Inferior parietal cortex (tissue), 1 donor: ENCODE measurements around the gene OTOF.
A peak's percentile ranks its signal among the peaks of the same experiment; 100 is the strongest.

Experiments
- DNase-seq: peaks from one replicate; pipeline ENCODE4 v3.0.0-alpha.2; 2016; ENCODE audit errors: extremely low spot score

The OTOF gene

DNA sequence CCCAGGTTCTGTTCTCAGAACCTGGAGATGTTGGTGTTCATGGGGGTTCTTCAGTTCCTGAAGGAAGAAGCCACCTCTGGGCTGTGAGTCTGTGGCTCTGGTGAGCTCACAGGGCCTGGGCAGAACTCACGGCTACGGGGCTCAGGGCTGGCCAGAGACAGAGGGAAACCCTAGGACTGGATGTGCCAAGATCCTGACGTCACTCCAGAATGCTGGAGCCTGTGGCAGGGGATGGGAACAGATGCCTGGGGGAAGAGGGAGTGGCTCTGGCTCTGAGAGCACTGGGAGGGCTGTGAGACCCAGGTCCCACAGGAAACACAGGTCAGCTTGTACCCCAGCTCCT is at the start of gene OTOF:
TSS of gene OTOF (minus strand) at position 214 of the 343 bp plus-strand sequence.
- DNase-seq, result no peak

- no peak for DNase-seq
These were observed 48.7 kb upstream of the OTOF start for GRCh38 chr2:26526589-26526988.

DNA sequence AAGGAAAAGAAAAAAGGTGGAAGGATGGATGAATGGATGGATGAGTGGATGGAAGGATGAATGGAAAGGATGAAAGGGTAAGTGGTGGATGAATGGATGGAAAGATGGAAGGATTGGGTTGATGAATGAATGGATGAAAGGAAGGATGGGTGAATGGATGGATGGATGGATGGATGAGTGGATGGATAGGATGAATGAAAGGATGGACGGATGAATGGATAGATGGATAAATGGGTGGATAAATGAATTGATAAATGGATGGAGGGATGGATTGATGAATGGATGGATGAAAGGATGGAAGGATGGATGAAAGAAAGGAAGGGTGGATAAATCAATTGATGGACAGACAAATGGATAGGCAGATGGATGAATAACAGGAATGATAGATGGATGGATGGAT is 48.2 kb upstream of the OTOF start:
- DNase-seq, result no peak

- no peak for DNase-seq
These were observed 45.8 kb upstream of the OTOF start for GRCh38 chr2:26523750-26524149.

DNA sequence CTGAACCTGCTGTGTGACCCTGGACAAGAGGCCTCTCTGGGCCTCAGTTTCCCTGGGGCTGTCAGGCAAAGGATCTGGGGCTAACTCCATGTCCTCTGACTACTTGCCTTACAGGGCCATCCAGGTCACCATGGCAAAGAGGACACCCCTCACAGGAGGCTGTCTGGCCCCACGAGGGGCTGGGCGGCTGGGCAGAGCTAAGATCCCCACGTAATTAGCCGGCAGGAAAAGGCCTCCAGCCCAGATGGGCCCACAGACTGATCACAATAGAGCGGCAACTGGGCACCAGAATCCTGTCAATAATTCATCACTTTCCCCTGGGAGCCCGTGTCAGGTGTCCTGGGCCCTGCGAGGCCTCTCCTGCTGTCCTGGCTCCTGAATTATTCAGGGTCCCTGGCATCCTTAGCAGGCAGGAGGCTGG is 44.8 kb upstream of the OTOF start:
- no peak for DNase-seq

- no peak for DNase-seq
These were observed 44.4 kb upstream of the OTOF start for GRCh38 chr2:26522325-26522724.

DNA sequence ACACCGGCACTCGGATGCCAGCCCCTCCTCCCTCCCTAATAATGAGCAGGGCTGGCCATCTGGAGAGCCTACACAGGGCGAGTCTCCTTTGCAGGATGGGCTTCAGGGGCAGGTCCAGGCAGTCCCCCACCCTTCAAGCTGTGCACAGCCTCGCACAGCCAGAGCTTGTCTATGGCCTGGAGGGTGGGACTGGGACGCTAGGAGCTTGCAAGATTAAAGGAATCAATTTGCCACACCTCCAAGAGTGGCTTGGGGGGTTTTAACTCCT is 43.9 kb upstream of the OTOF start:
- no peak for DNase-seq

DNA sequence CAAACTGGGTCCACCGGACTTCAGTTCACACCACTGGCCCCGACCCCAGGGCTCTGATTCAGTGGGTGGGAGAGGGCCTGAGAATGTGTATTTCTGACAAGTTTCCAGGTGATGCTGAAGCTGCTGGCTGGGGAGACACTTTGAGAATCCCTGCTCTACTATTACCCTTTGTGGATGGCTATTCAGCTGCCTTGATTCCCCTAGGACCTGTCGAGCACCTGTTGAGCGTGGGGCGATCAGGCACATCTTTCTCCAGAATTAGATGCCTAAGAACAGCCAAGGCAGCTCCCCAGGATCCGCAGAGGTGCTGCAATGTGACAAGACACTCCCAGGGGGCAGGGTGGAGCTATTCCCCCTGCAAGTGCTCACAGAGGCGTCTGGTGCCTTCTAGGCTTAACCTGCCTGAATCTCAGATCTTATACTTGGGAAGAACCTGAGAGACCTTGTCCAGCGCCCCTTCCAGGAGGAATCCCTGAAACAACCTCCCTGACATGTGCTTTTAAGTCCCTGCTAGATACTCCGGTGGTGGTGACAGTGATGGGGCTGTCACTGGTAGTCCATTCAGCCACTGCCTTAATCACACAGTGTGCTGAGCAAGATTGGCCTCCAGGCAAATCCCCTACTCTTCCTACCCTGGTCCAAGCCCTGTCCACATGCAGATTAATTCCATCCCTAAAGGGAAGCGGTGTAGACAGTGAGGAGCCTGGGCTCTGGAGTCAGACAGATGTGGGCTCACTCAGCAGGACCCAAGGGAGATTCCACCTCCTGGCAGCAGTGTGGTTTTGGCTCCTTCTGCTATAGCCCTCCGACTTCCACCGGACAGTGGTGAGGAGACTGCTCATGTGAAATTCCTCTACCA is 43.4 kb upstream of the OTOF start:
- DNase-seq, result no peak

DNA sequence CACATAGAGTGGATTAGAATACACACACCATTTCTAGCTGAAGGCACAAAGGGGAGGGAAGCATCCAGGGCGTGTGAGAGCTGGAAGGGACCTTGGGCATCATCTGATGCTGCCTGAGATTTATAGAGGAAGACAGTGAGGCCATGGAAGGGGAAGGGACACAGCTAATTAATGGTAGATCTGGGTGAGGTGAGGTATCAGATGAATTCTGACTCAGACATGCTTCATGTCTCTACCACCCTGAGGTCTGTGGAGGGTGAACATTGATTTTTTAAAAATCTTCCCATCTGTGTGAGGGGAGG is 42.2 kb upstream of the OTOF start:
- no peak for DNase-seq

DNA sequence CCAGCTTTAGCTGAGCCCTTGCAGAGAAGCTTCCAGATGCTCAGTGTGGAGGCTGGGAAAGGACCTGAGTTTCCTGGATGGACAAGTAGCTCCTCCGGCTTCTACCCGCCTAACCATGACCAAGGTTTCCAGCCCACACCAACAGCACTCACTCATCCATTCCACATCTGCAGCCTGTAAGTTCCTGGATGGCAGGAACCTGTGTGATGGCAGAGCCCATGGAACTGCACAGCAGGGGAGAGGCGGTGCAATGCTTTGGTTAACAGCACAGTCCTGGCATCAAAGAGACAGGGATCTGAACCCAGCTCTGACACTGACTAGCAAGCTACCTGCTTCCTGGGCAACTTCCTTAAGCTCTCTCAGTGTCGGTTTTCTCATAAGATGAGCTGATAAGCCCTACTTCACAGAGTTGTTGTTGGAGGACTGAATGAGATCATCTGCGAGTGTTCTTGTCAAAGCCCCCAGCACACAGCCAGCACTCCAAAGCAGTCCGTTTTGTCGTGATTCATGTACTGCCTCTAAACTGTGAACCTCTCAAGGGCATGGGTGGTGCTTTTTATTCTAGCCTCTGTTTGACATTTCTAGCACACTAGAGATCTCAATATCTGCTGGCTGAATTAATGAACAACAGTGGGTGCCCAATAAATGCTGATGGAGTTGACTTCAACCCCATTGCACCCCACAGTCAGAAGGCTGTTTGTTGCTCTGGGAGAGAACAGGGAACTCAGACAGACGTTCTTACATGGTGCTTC is 41.6 kb upstream of the OTOF start:
- no peak for DNase-seq

- no peak for DNase-seq
These were observed 38.9 kb upstream of the OTOF start for GRCh38 chr2:26516781-26517180.

GRCh38 chr2:26516246-26516645 is 38.3 kb upstream of the OTOF start:
- no peak for DNase-seq

DNA sequence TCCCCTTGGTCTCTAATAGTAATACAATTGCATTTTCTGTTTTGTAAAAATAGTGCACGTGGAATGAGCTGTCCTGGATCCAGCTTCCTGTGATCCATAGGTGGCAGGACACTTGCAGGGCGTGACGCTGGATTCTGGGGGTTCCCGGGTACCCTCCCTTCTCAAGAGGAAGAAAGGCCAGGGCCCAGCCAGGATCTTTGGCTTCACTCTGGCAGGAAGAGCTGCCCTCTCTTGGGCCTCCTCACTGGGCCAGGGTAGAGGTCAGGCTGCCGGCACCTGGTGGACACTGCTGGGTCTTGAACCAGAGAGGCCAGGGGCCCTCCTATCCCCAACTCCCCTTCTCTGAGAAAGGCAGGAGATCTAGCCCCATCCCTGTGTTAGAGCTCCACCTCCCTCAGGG is 37.8 kb upstream of the OTOF start:
- DNase-seq, result no peak

- no peak for DNase-seq
These were observed 36.1 kb upstream of the OTOF start for GRCh38 chr2:26514045-26514444.

DNA sequence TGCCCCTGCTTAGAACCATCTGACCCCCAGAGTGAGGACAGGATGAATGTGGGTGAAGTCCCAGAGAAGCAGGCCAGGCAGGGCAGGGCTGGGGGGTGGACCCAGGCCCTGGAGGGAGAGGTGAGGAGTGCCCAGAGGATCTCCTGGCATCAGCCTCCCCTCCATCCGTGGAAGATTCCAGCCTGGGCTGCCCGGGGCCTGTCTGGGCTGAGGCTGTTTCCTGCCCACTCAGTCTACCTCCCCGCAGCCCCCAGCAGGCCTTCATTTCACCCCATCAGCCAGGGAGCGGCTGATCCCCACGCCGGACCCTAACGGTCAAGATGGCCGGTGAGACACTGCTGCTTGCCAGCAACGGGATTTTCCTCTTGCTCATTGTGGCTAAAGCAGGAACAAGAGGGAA is 35.3 kb upstream of the OTOF start:
- DNase-seq, result no peak

- no peak for DNase-seq
These were observed 33.5 kb upstream of the OTOF start for GRCh38 chr2:26511466-26511865.

- no peak for DNase-seq
These were observed 32.5 kb upstream of the OTOF start for GRCh38 chr2:26510344-26510973.

DNA sequence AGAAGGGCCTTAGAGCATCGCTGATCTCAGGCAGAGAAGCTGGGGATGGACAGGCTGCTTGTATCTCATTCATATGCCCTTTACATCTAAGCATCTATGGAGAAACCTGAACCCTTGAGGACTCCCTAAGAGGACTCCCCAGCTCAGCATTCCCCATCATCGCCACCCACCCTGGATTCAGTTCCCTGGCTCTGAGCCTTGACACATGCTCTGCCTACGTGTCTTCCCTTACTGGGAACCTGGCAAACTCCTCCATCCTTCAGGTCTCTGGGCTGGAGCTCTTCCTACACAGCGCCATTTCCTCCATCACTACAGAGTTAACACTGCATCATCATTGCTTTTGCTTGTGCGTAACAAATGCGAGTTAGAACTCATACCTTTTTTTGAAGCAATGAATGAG is 31.2 kb upstream of the OTOF start:
- no peak for DNase-seq

DNA sequence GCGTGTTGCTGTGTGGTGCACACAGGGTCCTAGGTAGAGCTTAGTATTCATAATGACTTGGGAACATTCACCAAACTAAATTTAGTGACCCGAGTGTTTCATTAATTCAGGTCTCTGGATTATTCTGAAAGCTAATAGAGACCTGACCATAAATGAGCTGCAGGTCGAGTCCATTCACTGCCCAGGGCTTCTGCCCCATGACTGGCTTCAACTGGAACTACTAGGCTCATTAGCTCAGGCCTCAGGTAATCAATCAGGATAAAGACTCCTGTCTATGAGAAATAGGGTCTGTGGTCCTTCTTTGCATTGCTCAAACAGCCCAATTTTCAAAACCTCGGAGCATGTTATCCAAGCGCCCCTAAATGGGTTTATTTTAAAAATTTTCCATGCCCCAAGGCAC is 30.0 kb upstream of the OTOF start:
- DNase-seq, result no peak

- no peak for DNase-seq
These were observed 29.2 kb upstream of the OTOF start for GRCh38 chr2:26507088-26507487.

- DNase-seq, result no peak
These were observed 28.4 kb upstream of the OTOF start for GRCh38 chr2:26506279-26506678.

DNA sequence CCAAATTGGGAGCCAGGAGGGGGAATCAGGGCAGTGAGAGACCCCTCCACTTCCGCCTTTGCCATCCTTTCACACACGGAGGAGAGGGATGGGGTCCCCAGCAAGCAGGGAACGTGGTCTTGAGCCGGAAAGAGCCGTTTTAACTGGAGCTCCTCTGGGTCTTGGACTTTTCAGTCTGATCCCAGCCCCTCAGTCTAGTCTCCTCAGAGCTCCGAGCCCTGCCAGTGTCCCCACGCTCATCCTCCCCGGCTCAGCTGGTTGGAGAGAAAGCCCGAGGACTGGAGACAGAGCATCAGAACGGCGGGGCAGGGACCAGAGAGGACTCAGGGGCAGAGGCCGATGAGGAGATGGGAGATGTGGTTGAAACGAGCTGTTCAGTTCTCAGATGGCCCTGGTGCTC is 26.1 kb upstream of the OTOF start:
- DNase-seq, result no peak

- peak; percentile 73 for DNase-seq
These were observed 25.4 kb upstream of the OTOF start for GRCh38 chr2:26503231-26503880.
